Upper lobe of left lung (tissue), 4 donors: Measurements from ENCODE around the gene KIF26B.

Experiments used
- EP300 ChIP-seq, 4 donors: sonication (generic); formaldehyde crosslinking; IDR thresholded peaks; one replicate each; pipeline ENCODE4 v1.5.1; 2017; ENCODE audit warnings: antibody characterized with exemption in 4 of 4, control low read depth in 2 of 4
- POLR2A ChIP-seq, 4 donors: fragments of 450-650 bp; IDR thresholded peaks; one replicate each; pipeline ENCODE4 v1.5.1; 2016 to 2017; ENCODE audit warnings: antibody characterized with exemption in 4 of 4, mild to moderate bottlenecking in 2 of 4
- TF ChIP-seq, protein P1 (sequence below), 6 experiments: fragments of 450-650 bp in 4 of 6; fragments of 200-600 bp in 2 of 6; sonication (generic) in 2 of 6; IDR thresholded peaks; one replicate each; pipeline ENCODE4 v1.5.1; 2016 to 2019; ENCODE audit warnings: antibody characterized with exemption in 6 of 6

DNA sequence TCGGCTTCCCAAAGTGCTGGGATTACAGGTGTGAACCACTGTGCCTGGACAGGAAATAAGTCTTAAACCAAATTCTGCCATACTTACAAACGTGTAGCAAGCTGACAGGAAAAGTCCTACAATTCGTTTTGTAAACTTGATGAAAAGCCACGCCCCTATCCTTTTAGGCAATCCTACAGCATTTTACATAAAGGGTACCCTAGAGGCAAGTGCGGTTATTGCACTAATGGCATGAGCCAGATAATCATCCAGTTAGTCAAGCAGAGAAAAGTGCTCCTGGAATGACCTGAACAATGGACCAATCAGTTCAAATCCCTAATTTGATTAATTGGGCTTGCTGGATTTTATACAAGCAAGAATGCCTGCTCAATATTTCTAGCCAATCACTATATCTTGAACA, 338.2 kb downstream of the KIF26B start:
- TF ChIP-seq, protein P1, sequence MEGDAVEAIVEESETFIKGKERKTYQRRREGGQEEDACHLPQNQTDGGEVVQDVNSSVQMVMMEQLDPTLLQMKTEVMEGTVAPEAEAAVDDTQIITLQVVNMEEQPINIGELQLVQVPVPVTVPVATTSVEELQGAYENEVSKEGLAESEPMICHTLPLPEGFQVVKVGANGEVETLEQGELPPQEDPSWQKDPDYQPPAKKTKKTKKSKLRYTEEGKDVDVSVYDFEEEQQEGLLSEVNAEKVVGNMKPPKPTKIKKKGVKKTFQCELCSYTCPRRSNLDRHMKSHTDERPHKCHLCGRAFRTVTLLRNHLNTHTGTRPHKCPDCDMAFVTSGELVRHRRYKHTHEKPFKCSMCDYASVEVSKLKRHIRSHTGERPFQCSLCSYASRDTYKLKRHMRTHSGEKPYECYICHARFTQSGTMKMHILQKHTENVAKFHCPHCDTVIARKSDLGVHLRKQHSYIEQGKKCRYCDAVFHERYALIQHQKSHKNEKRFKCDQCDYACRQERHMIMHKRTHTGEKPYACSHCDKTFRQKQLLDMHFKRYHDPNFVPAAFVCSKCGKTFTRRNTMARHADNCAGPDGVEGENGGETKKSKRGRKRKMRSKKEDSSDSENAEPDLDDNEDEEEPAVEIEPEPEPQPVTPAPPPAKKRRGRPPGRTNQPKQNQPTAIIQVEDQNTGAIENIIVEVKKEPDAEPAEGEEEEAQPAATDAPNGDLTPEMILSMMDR (IDR thresholded peaks at IDR 0.05) = peak in 1 of 6 experiments; percentile 21
- TF ChIP-seq POLR2A (IDR thresholded peaks at IDR 0.05) (no peak), EP300 (IDR thresholded peaks at IDR 0.05) (no peak)
